ENCODE data around the gene TANC1.

Gene TANC1

GRCh38 chr2:158996378-158996993, 28.0 kb downstream of the TANC1 start:
- DNase-seq = no peak

- no peak for DNase-seq
These were observed 28.8 kb downstream of the TANC1 start for GRCh38 chr2:158997037-158997790.

- DNase-seq = no peak
These were observed 30.3 kb downstream of the TANC1 start for GRCh38 chr2:158998551-158999248.

- no peak for DNase-seq
These were observed 31.0 kb downstream of the TANC1 start for GRCh38 chr2:158999458-158999857.

- no peak for DNase-seq
These were observed 31.6 kb downstream of the TANC1 start for GRCh38 chr2:159000072-159000471.

- no peak for DNase-seq
These were observed 34.1 kb downstream of the TANC1 start for GRCh38 chr2:159002462-159003111.

- peak; percentile 12 for DNase-seq
These were observed 35.1 kb downstream of the TANC1 start for GRCh38 chr2:159003555-159003954.

GRCh38 chr2:159004849-159005248, 36.4 kb downstream of the TANC1 start:
- no peak for DNase-seq

- no peak for DNase-seq
These were observed 41.5 kb downstream of the TANC1 start for GRCh38 chr2:159009940-159010339.

GRCh38 chr2:159010340-159010739, 41.9 kb downstream of the TANC1 start:
- no peak for DNase-seq

GRCh38 chr2:159010963-159011362, 42.5 kb downstream of the TANC1 start:
- DNase-seq = no peak

GRCh38 chr2:159012142-159012541, 43.7 kb downstream of the TANC1 start:
- no peak for DNase-seq

GRCh38 chr2:159013103-159013502, 44.7 kb downstream of the TANC1 start:
- DNase-seq = no peak

GRCh38 chr2:159015174-159015573, 46.7 kb downstream of the TANC1 start:
- no peak for DNase-seq

GRCh38 chr2:159015823-159016222, 47.4 kb downstream of the TANC1 start:
- no peak for DNase-seq

- no peak for DNase-seq
These were observed 49.4 kb downstream of the TANC1 start for GRCh38 chr2:159017837-159018236.

GRCh38 chr2:159019021-159019420, 50.6 kb downstream of the TANC1 start:
- DNase-seq = no peak

GRCh38 chr2:159022019-159022418, 53.6 kb downstream of the TANC1 start:
- no peak for DNase-seq

- no peak for DNase-seq
These were observed 57.7 kb downstream of the TANC1 start for GRCh38 chr2:159026170-159026569.

- no peak for DNase-seq
These were observed 60.3 kb downstream of the TANC1 start for GRCh38 chr2:159028776-159029175.

GRCh38 chr2:159029936-159030335, 61.5 kb downstream of the TANC1 start:
- DNase-seq = no peak

- no peak for DNase-seq
These were observed 62.4 kb downstream of the TANC1 start for GRCh38 chr2:159030674-159031380.

- no peak for DNase-seq
These were observed 63.7 kb downstream of the TANC1 start for GRCh38 chr2:159032146-159032545.

Measured in T1000 (cell line).